H9 (cell line): ENCODE results near the gene FRYL. TPM values are rescaled to one million over a fixed set of nuclear protein-coding genes. Genes with fewer than 3 reads are reported as not detected.

Experiments
- DNase-seq: peaks from one replicate; pipeline ENCODE4 v3.0.0-alpha.2; 2017
- H2AFZ ChIP-seq: one replicate; pipeline ENCODE4 v1.6.1; 2013; ENCODE audit warnings: mild to moderate bottlenecking, low read length, control low read depth, moderate library complexity
- H2AK5ac ChIP-seq: 2 replicates; pipeline ENCODE4 v1.6.1; 2013; ENCODE audit warnings: low read length, control low read depth, mixed read lengths; ENCODE audit not compliant: insufficient read length
- H2BK120ac ChIP-seq: one replicate; pipeline ENCODE4 v1.6.1; 2013; ENCODE audit warnings: low read depth, mild to moderate bottlenecking, low read length, control low read depth, inconsistent platforms; ENCODE audit not compliant: poor library complexity, severe bottlenecking
- H2BK12ac ChIP-seq: 2 replicates; pipeline ENCODE4 v1.6.1; 2013; ENCODE audit warnings: low read length, control low read depth, mixed read lengths, low read depth; ENCODE audit not compliant: insufficient read length
- H2BK15ac ChIP-seq: 2 replicates; pipeline ENCODE4 v1.6.1; 2013; ENCODE audit warnings: low read depth, low read length, control low read depth
- H2BK20ac ChIP-seq: one replicate; pipeline ENCODE4 v1.6.1; 2013; ENCODE audit warnings: low read depth, mild to moderate bottlenecking, low read length, control low read depth, inconsistent platforms; ENCODE audit not compliant: poor library complexity, severe bottlenecking
- H2BK5ac ChIP-seq: 2 replicates; pipeline ENCODE4 v1.6.1; 2013; ENCODE audit warnings: low read length, control low read depth, mixed read lengths; ENCODE audit not compliant: insufficient read length
- H3K14ac ChIP-seq: 2 replicates; pipeline ENCODE4 v1.6.1; 2013; ENCODE audit warnings: low read length, control low read depth; ENCODE audit not compliant: insufficient read depth
- H3K18ac ChIP-seq: 2 replicates; pipeline ENCODE4 v1.6.1; 2013; ENCODE audit warnings: low read depth, mild to moderate bottlenecking, mixed read lengths, low read length, control low read depth; ENCODE audit not compliant: insufficient read length
- H3K23ac ChIP-seq: 2 replicates; pipeline ENCODE4 v1.6.1; 2013; ENCODE audit warnings: low read length, control low read depth, mixed read lengths, low read depth; ENCODE audit not compliant: insufficient read length
- H3K23me2 ChIP-seq: 2 replicates; pipeline ENCODE4 v1.6.1; 2013; ENCODE audit warnings: low read depth, mild to moderate bottlenecking, mixed read lengths, low read length, control low read depth; ENCODE audit not compliant: insufficient read length, poor library complexity, severe bottlenecking
- H3K27ac ChIP-seq: 2 replicates; pipeline ENCODE4 v1.5.1; 2013; ENCODE audit warnings: low read length, control low read depth, mixed read lengths, low read depth; ENCODE audit not compliant: insufficient read length
- H3K27me3 ChIP-seq: 2 replicates; pipeline ENCODE4 v1.6.1; 2013; ENCODE audit warnings: low read length, control low read depth, inconsistent platforms; ENCODE audit not compliant: insufficient read depth
- H3K4ac ChIP-seq: 2 replicates; pipeline ENCODE4 v1.6.1; 2013; ENCODE audit warnings: low read depth, mild to moderate bottlenecking, control low read depth, inconsistent platforms, low read length, moderate library complexity
- H3K4me1 ChIP-seq: 2 replicates; pipeline ENCODE4 v1.6.1; 2013; ENCODE audit warnings: low read length, control low read depth, inconsistent platforms; ENCODE audit not compliant: insufficient read depth
- H3K4me2 ChIP-seq: 2 replicates; pipeline ENCODE4 v1.6.1; 2013; ENCODE audit warnings: low read length, control low read depth, mixed read lengths; ENCODE audit not compliant: insufficient read length, insufficient read depth
- H3K56ac ChIP-seq: 2 replicates; pipeline ENCODE4 v1.6.1; 2013; ENCODE audit warnings: low read depth, mild to moderate bottlenecking, mixed read lengths, low read length, control low read depth; ENCODE audit not compliant: insufficient read length
- H3K79me1 ChIP-seq: 2 replicates; pipeline ENCODE4 v1.6.1; 2013; ENCODE audit warnings: low read depth, mild to moderate bottlenecking, moderate library complexity, low read length, control low read depth, inconsistent platforms; ENCODE audit not compliant: insufficient read depth, poor library complexity, severe bottlenecking
- H3K79me2 ChIP-seq: 2 replicates; pipeline ENCODE4 v1.6.1; 2013; ENCODE audit warnings: low read length, control low read depth, inconsistent platforms; ENCODE audit not compliant: insufficient read depth
- H3K9ac ChIP-seq: 2 replicates; pipeline ENCODE4 v1.6.1; 2013; ENCODE audit warnings: low read length, control low read depth, mixed read lengths; ENCODE audit not compliant: insufficient read length; ENCODE audit errors: extremely low read depth
- H3K9me3 ChIP-seq: one replicate; pipeline ENCODE4 v1.6.1; 2013; ENCODE audit warnings: low read depth, low read length, inconsistent platforms; ENCODE audit not compliant: control insufficient read depth
- H3T11ph ChIP-seq: one replicate; pipeline ENCODE4 v1.6.1; 2013; ENCODE audit warnings: mild to moderate bottlenecking, low read length, control low read depth, inconsistent platforms
- H4K20me1 ChIP-seq: one replicate; pipeline ENCODE4 v1.6.1; 2013; ENCODE audit not compliant: control insufficient read depth, insufficient read length, insufficient read depth
- H4K5ac ChIP-seq: 2 replicates; pipeline ENCODE4 v1.6.1; 2013; ENCODE audit warnings: low read depth, mild to moderate bottlenecking, mixed read lengths, low read length, control low read depth; ENCODE audit not compliant: insufficient read length
- H4K8ac ChIP-seq: replicated peaks from 2 replicates; pipeline ENCODE4 v1.6.1; 2013; ENCODE audit warnings: low read length, control low read depth, mixed read lengths, low read depth; ENCODE audit not compliant: insufficient read length
- H4K91ac ChIP-seq: 2 replicates; pipeline ENCODE4 v1.6.1; 2013; ENCODE audit warnings: low read depth, mild to moderate bottlenecking, moderate library complexity, mixed read lengths, low read length, control low read depth; ENCODE audit not compliant: insufficient read length
- H3K27ac Mint-ChIP-seq, 3 experiments: 2 replicates in 2 of 3; 3 replicates in 1 of 3; pipeline ENCODE4 v1.8.0; 2020 to 2021; ENCODE audit warnings: mixed read lengths in 3 of 3, mild to moderate bottlenecking in 1 of 3, moderate library complexity in 1 of 3
- H3K27me3 Mint-ChIP-seq: 2 replicates; pipeline ENCODE4 v1.8.0; 2021; ENCODE audit warnings: low read depth, mild to moderate bottlenecking, moderate library complexity, mixed read lengths
- H3K36me3 Mint-ChIP-seq, 3 experiments: 2 replicates in 2 of 3; 3 replicates in 1 of 3; pipeline ENCODE4 v1.8.0; 2020 to 2021; ENCODE audit warnings: low read depth in 3 of 3, mixed read lengths in 3 of 3; ENCODE audit not compliant: insufficient read depth in 1 of 3
- H3K4me1 Mint-ChIP-seq, 2 experiments: 2 replicates each; pipeline ENCODE4 v1.8.0; 2020; ENCODE audit warnings: mixed read lengths in 2 of 2
- H3K4me3 Mint-ChIP-seq, 2 experiments: 2 replicates in 1 of 2; 3 replicates in 1 of 2; pipeline ENCODE4 v1.8.0; 2020 to 2021; ENCODE audit warnings: mild to moderate bottlenecking in 2 of 2, mixed read lengths in 2 of 2, moderate library complexity in 1 of 2
- H3K9me3 Mint-ChIP-seq, 2 experiments: 2 replicates in 1 of 2; 3 replicates in 1 of 2; pipeline ENCODE4 v1.8.0; 2020; ENCODE audit warnings: mild to moderate bottlenecking in 2 of 2, mixed read lengths in 2 of 2, moderate library complexity in 1 of 2
- CTCF ChIP-seq: fragments of 200-600 bp; sonication (generic); conservative IDR thresholded peaks from 3 replicates; pipeline ENCODE4 v1.8.0; 2021; ENCODE audit warnings: antibody characterized with exemption, mild to moderate bottlenecking
- WGBS: extraction: QIAGEN DNeasy Blood & Tissue Kit; methylation state at CpG from one replicate; pipeline ENCODE4 v1.1.7; 2013; ENCODE audit warnings: missing lambda C conversion rate, low lambda C conversion rate, mixed read lengths; ENCODE audit not compliant: insufficient read length; ENCODE audit errors: extremely low coverage; 5-methylcytosine and 5-hydroxymethylcytosine counted together
- total RNA-seq: library from RNA; stranded (reverse); gene quantifications from 2 replicates; pipeline ENCODE4 v1.2.1, GENCODE V29; 2021

Gene FRYL
- total RNA-seq, 1 experiment from 2014 or later: 31.5 TPM

GRCh38 chr4:48752246-48752645, 27.8 kb downstream of the FRYL start:
- no peaks in the 10 kb centered on the region for H3K27me3 Mint-ChIP-seq
- Histone ChIP-seq H4K20me1 (no peaks in the 10 kb centered on the region), H3K23ac (no peak overlapping the region), H3T11ph (no peak overlapping the region), H2BK20ac (no peak overlapping the region), H3K9me3 (no peaks in the 10 kb centered on the region), H3K4ac (no peak overlapping the region), H3K27ac (no peak overlapping the region), H2BK120ac (no peak overlapping the region), H3K56ac (no peak overlapping the region), H2BK15ac (no peak overlapping the region), H4K8ac (no peak overlapping the region), H3K9ac (no peak overlapping the region), H3K27me3 (no peaks in the 10 kb centered on the region), H3K79me2 (peaks cover 17% of the 10 kb centered on the region; the same call in 1 of the 2 replicates), H3K4me2 (no peak overlapping the region), H2AK5ac (no peak overlapping the region), H4K91ac (no peak overlapping the region), H2BK12ac (no peak overlapping the region), H2AFZ (no peak overlapping the region), H3K18ac (no peak overlapping the region), H3K4me1 (no peaks in the 10 kb centered on the region), H3K14ac (no peak overlapping the region), H3K79me1 (peaks cover 18% of the 10 kb centered on the region), H4K5ac (no peak overlapping the region), H3K23me2 (no peaks in the 10 kb centered on the region), H2BK5ac (no peak overlapping the region)
- H3K4me3 Mint-ChIP-seq: no peak overlapping the region
- no peak overlapping the region for H3K27ac Mint-ChIP-seq
- H3K36me3 Mint-ChIP-seq: peaks cover 12 to 35% (median 29%) of the 10 kb centered on the region in 3 experiments
- no peak for DNase-seq
- no peak for TF ChIP-seq CTCF
- H3K9me3 Mint-ChIP-seq: peaks cover 21 to 29% of the 10 kb centered on the region in 2 experiments
- H3K4me1 Mint-ChIP-seq: peaks cover 13 to 20% of the 10 kb centered on the region in 2 experiments
- WGBS: no CpG with 5 or more reads among the region's 2 CpGs
